A673 (cell line): ENCODE measurements around the gene TLDC2.

ENCODE experiments used
- EZH2 ChIP-seq: fragments of 200-600 bp; sonication (generic); IDR thresholded peaks from 2 replicates; pipeline ENCODE4 v1.6.1; 2017; ENCODE audit warnings: borderline replicate concordance, low read depth, mild to moderate bottlenecking, mixed read lengths, antibody characterized with exemption, low read length; ENCODE audit not compliant: poor library complexity, severe bottlenecking
- TF ChIP-seq, protein P1 (sequence below): fragments of 300-800, 200-600 bp; sonication (generic); conservative IDR thresholded peaks from 2 replicates; pipeline ENCODE4 v1.5.1; 2017; ENCODE audit warnings: low read depth, mild to moderate bottlenecking, antibody characterized with exemption, low read length, moderate library complexity, mixed read lengths

DNA sequence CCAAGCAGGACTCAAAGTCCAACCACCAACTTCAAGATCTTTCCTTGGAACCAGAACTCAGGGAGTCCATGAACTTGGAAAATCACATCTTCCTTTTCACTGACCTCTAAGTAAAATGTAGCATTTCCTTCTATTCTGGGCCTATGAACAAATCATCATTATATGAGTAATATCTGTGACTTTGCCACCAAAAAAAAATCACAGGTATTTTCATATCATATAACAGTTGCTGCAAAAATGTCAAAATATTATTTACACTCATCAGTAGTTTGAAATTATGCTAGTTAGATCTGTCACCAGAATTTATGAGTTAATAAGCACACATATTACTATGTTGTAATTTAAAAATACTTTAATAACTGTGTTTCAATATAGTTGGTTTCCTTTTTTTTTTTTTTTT, 27.3 kb upstream of the TLDC2 start:
- TF ChIP-seq EZH2: no peak
- TF ChIP-seq, protein P1, sequence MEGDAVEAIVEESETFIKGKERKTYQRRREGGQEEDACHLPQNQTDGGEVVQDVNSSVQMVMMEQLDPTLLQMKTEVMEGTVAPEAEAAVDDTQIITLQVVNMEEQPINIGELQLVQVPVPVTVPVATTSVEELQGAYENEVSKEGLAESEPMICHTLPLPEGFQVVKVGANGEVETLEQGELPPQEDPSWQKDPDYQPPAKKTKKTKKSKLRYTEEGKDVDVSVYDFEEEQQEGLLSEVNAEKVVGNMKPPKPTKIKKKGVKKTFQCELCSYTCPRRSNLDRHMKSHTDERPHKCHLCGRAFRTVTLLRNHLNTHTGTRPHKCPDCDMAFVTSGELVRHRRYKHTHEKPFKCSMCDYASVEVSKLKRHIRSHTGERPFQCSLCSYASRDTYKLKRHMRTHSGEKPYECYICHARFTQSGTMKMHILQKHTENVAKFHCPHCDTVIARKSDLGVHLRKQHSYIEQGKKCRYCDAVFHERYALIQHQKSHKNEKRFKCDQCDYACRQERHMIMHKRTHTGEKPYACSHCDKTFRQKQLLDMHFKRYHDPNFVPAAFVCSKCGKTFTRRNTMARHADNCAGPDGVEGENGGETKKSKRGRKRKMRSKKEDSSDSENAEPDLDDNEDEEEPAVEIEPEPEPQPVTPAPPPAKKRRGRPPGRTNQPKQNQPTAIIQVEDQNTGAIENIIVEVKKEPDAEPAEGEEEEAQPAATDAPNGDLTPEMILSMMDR: no peak
